GM12891 (cell line): ENCODE data around the gene MOV10.

Experiments used
- PAX5 ChIP-seq: IDR thresholded peaks from 2 replicates; pipeline ENCODE4 v1.6.1; 2011; ENCODE audit warnings: low read length, moderate library complexity, mild to moderate bottlenecking; ENCODE audit not compliant: insufficient read depth, severe bottlenecking
- POLR2A ChIP-seq: IDR thresholded peaks from 2 replicates; pipeline ENCODE4 v1.6.1; 2011; ENCODE audit warnings: low read depth, low read length, control low read depth
- POLR2AphosphoS5 ChIP-seq: IDR thresholded peaks from 2 replicates; pipeline ENCODE4 v1.6.1; 2011; ENCODE audit warnings: low read depth, low read length, control low read depth
- TAF1 ChIP-seq: IDR thresholded peaks from 2 replicates; pipeline ENCODE4 v1.6.1; 2011; ENCODE audit warnings: low read depth, low read length, control low read depth

GRCh38 chr1:112695276-112695675 lies 20.8 kb downstream of the MOV10 start:
- TF ChIP-seq PAX5 (no peak), POLR2AphosphoS5 (no peak), POLR2A (no peak), TAF1 (no peak)
